Measurements from ENCODE around the gene MALAT1. TPM values are rescaled to one million over a fixed set of nuclear protein-coding genes. Genes with fewer than 3 reads are reported as not detected.

The MALAT1 gene
- total and polyA plus RNA-seq, 2 of the 13 experiments (the other 11 are each of a cell fraction or from before 2014, with no cell fraction given) = 143 to 1,237 TPM

DNA sequence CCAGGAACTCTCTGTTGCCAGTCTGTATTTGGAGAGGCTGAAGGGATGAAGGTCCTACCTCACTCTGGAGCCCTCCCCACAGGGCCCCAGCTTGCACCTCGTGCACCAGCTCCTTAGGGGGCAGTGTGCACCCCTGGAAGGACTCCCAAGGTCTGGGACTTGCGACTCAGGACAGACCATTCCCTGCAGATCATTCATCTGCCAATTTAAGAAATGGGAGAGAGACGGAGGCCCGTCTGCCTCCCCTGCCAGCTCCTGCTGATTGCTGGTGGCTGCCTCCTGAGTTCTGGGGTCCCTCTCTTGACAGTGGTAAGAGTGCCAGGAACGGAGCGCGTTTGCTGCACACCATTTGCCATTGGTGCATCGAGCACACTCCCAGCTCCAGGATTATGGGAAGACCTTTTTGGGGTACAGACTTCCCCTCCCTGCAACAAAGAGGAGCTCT lies 27.4 kb upstream of the MALAT1 start (continued):
- no peak for TF ChIP-seq ZNF549 (CRISPR knock-in tag; IDR thresholded peaks at IDR 0.05)
- no peak for TF ChIP-seq SRSF9 (IDR thresholded peaks at IDR 0.05; ENCODE audit: borderline replicate concordance, insufficient read depth, low read depth, low read length, poor library complexity, severe bottlenecking)
- TF ChIP-seq TBX3 (IDR thresholded peaks at IDR 0.05; ENCODE audit: borderline replicate concordance) = no peak
- no peak for TF ChIP-seq ZBTB7A (CRISPR knock-in tag; IDR thresholded peaks at IDR 0.05)
- no peak for TF ChIP-seq ZNF207 (IDR thresholded peaks at IDR 0.05; ENCODE audit: borderline replicate concordance)
- peak; percentile 41 for TF ChIP-seq SRSF1 (optimal IDR thresholded peaks at IDR 0.05; ENCODE audit: low read depth, low read length)
- TF ChIP-seq ISX (CRISPR knock-in tag; conservative IDR thresholded peaks at IDR 0.05) = no peak
- TF ChIP-seq PRMT3 (CRISPR knock-in tag; IDR thresholded peaks at IDR 0.05; ENCODE audit: borderline replicate concordance, low read depth) = no peak
- TF ChIP-seq, protein P1, sequence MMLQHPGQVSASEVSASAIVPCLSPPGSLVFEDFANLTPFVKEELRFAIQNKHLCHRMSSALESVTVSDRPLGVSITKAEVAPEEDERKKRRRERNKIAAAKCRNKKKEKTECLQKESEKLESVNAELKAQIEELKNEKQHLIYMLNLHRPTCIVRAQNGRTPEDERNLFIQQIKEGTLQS (CRISPR knock-in tag; IDR thresholded peaks at IDR 0.05) = no peak
- TF ChIP-seq NR2F6 (IDR thresholded peaks at IDR 0.05) = no peak
- TF ChIP-seq NR2F6 (CRISPR knock-in tag; IDR thresholded peaks at IDR 0.05) = peak; percentile 11; the same call in 1 of the 2 replicates
- no peak for TF ChIP-seq ATAD3A (CRISPR knock-in tag; IDR thresholded peaks at IDR 0.05)
- TF ChIP-seq, protein P2, sequence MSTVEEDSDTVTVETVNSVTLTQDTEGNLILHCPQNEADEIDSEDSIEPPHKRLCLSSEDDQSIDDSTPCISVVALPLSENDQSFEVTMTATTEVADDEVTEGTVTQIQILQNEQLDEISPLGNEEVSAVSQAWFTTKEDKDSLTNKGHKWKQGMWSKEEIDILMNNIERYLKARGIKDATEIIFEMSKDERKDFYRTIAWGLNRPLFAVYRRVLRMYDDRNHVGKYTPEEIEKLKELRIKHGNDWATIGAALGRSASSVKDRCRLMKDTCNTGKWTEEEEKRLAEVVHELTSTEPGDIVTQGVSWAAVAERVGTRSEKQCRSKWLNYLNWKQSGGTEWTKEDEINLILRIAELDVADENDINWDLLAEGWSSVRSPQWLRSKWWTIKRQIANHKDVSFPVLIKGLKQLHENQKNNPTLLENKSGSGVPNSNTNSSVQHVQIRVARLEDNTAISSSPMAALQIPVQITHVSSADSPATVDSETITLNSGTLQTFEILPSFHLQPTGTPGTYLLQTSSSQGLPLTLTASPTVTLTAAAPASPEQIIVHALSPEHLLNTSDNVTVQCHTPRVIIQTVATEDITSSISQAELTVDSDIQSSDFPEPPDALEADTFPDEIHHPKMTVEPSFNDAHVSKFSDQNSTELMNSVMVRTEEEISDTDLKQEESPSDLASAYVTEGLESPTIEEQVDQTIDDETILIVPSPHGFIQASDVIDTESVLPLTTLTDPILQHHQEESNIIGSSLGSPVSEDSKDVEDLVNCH (CRISPR knock-in tag; IDR thresholded peaks at IDR 0.05) = no peak
- no peak for TF ChIP-seq HHEX (CRISPR knock-in tag; IDR thresholded peaks at IDR 0.05)
- TF ChIP-seq, protein P3, sequence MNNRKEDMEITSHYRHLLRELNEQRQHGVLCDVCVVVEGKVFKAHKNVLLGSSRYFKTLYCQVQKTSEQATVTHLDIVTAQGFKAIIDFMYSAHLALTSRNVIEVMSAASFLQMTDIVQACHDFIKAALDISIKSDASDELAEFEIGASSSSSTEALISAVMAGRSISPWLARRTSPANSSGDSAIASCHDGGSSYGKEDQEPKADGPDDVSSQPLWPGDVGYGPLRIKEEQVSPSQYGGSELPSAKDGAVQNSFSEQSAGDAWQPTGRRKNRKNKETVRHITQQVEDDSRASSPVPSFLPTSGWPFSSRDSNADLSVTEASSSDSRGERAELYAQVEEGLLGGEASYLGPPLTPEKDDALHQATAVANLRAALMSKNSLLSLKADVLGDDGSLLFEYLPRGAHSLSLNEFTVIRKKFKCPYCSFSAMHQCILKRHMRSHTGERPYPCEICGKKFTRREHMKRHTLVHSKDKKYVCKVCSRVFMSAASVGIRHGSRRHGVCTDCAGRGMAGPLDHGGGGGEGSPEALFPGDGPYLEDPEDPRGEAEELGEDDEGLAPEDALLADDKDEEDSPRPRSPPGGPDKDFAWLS (CRISPR knock-in tag; IDR thresholded peaks at IDR 0.05; ENCODE audit: borderline replicate concordance) = no peak
- no peak for TF ChIP-seq ZBTB1 (CRISPR knock-in tag; IDR thresholded peaks at IDR 0.05; ENCODE audit: borderline replicate concordance)
- no peak for TF ChIP-seq NPAS2 (CRISPR knock-in tag; IDR thresholded peaks at IDR 0.05; ENCODE audit: borderline replicate concordance)
- no peak for TF ChIP-seq ZMYM2 (CRISPR knock-in tag; IDR thresholded peaks at IDR 0.05)
- no peak for TF ChIP-seq ZNF33B (CRISPR knock-in tag; IDR thresholded peaks at IDR 0.05)
- 0 out of 2 replicates have a peak, but pooled peaks have one; percentile 13 for TF ChIP-seq POGZ (CRISPR knock-in tag; IDR thresholded peaks at IDR 0.05)
- TF ChIP-seq, protein P4, sequence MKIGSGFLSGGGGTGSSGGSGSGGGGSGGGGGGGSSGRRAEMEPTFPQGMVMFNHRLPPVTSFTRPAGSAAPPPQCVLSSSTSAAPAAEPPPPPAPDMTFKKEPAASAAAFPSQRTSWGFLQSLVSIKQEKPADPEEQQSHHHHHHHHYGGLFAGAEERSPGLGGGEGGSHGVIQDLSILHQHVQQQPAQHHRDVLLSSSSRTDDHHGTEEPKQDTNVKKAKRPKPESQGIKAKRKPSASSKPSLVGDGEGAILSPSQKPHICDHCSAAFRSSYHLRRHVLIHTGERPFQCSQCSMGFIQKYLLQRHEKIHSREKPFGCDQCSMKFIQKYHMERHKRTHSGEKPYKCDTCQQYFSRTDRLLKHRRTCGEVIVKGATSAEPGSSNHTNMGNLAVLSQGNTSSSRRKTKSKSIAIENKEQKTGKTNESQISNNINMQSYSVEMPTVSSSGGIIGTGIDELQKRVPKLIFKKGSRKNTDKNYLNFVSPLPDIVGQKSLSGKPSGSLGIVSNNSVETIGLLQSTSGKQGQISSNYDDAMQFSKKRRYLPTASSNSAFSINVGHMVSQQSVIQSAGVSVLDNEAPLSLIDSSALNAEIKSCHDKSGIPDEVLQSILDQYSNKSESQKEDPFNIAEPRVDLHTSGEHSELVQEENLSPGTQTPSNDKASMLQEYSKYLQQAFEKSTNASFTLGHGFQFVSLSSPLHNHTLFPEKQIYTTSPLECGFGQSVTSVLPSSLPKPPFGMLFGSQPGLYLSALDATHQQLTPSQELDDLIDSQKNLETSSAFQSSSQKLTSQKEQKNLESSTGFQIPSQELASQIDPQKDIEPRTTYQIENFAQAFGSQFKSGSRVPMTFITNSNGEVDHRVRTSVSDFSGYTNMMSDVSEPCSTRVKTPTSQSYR (CRISPR knock-in tag; IDR thresholded peaks at IDR 0.05; ENCODE audit: borderline replicate concordance) = no peak
- TF ChIP-seq ZNF768 (CRISPR knock-in tag; IDR thresholded peaks at IDR 0.05) = no peak
- TF ChIP-seq ZFP41 (CRISPR knock-in tag; IDR thresholded peaks at IDR 0.05; ENCODE audit: borderline replicate concordance) = no peak

Data from HepG2 (cell line).